Choroid plexus epithelial cell (primary cell): ENCODE data around the gene KAZALD1.

Experiments used
- DNase-seq: peaks from one replicate; pipeline ENCODE4 v3.0.0-alpha.2; 2010; ENCODE audit warnings: low read depth
- H3K4me3 ChIP-seq: 2 replicates; pipeline ENCODE4 v1.5.1; 2011; ENCODE audit warnings: low read depth, mild to moderate bottlenecking, control low read depth, low read length, moderate library complexity
- CTCF ChIP-seq: conservative IDR thresholded peaks from 2 replicates; pipeline ENCODE4 v1.5.1; 2011; ENCODE audit warnings: low read depth, mild to moderate bottlenecking, control low read depth, inconsistent platforms, low read length, moderate library complexity

KAZALD1 gene

GRCh38 chr10:101110856-101111523 lies 49.2 kb downstream of the KAZALD1 start:
- no peak for TF ChIP-seq CTCF
- no peak for DNase-seq
- H3K4me3 ChIP-seq = no peak overlapping the region

- no peak overlapping the region for H3K4me3 ChIP-seq
- no peak for DNase-seq
- TF ChIP-seq CTCF = no peak
Measured at GRCh38 chr10:101111547-101111946, 49.8 kb downstream of the KAZALD1 start.

GRCh38 chr10:101112799-101113594 lies 51.2 kb downstream of the KAZALD1 start:
- DNase-seq = no peak
- H3K4me3 ChIP-seq = no peak overlapping the region
- no peak for TF ChIP-seq CTCF

GRCh38 chr10:101113890-101114403 lies 52.2 kb downstream of the KAZALD1 start:
- TF ChIP-seq CTCF = no peak
- no peak overlapping the region for H3K4me3 ChIP-seq
- DNase-seq = no peak

GRCh38 chr10:101114646-101115045 lies 52.9 kb downstream of the KAZALD1 start:
- TF ChIP-seq CTCF = no peak
- DNase-seq = no peak
- no peak overlapping the region for H3K4me3 ChIP-seq
